ENCODE data around the gene DAP.

DAP gene

GRCh38 chr5:10750909-10751308 lies 10.1 kb downstream of the DAP start:
- peaks cover 12% of the 10 kb centered on the region for H3K4me1 ChIP-seq
- peaks cover 21% of the 10 kb centered on the region for H3K79me2 ChIP-seq
- H3K9me3 ChIP-seq (ENCODE audit: control insufficient read depth, low read length) = no peaks in the 10 kb centered on the region
- H3K27me3 ChIP-seq (ENCODE audit: control insufficient read depth, insufficient read depth, low read length) = no peaks in the 10 kb centered on the region
- H3K36me3 ChIP-seq (ENCODE audit: control insufficient read depth, insufficient read depth, low read length) = no peaks in the 10 kb centered on the region
- TF ChIP-seq, protein P1, sequence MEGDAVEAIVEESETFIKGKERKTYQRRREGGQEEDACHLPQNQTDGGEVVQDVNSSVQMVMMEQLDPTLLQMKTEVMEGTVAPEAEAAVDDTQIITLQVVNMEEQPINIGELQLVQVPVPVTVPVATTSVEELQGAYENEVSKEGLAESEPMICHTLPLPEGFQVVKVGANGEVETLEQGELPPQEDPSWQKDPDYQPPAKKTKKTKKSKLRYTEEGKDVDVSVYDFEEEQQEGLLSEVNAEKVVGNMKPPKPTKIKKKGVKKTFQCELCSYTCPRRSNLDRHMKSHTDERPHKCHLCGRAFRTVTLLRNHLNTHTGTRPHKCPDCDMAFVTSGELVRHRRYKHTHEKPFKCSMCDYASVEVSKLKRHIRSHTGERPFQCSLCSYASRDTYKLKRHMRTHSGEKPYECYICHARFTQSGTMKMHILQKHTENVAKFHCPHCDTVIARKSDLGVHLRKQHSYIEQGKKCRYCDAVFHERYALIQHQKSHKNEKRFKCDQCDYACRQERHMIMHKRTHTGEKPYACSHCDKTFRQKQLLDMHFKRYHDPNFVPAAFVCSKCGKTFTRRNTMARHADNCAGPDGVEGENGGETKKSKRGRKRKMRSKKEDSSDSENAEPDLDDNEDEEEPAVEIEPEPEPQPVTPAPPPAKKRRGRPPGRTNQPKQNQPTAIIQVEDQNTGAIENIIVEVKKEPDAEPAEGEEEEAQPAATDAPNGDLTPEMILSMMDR (IDR thresholded peaks at IDR 0.05) = no peak
- no peak overlapping the region for H3K4me3 ChIP-seq (ENCODE audit: low read depth, low read length)
- H3K9ac ChIP-seq = no peak overlapping the region
- no peak overlapping the region for H2AFZ ChIP-seq
- no peak overlapping the region for H3K27ac ChIP-seq
- no peak overlapping the region for H3K4me2 ChIP-seq (ENCODE audit: low read length)

GRCh38 chr5:10747678-10748622 lies 13.1 kb downstream of the DAP start:
- H3K9ac ChIP-seq = no peak overlapping the region
- no peaks in the 10 kb centered on the region for H3K36me3 ChIP-seq (ENCODE audit: control insufficient read depth, insufficient read depth, low read length)
- H3K27ac ChIP-seq = no peak overlapping the region
- H3K9me3 ChIP-seq (ENCODE audit: control insufficient read depth, low read length) = no peaks in the 10 kb centered on the region
- TF ChIP-seq, protein P1 (IDR thresholded peaks at IDR 0.05) = no peak
- H3K4me3 ChIP-seq (ENCODE audit: low read depth, low read length) = no peak overlapping the region
- H3K27me3 ChIP-seq (ENCODE audit: control insufficient read depth, insufficient read depth, low read length) = no peaks in the 10 kb centered on the region
- peaks cover 12% of the 10 kb centered on the region for H3K4me1 ChIP-seq
- H3K79me2 ChIP-seq = peaks cover 3% of the 10 kb centered on the region
- no peak overlapping the region for H2AFZ ChIP-seq
- H3K4me2 ChIP-seq (ENCODE audit: low read length) = no peak overlapping the region

- Histone ChIP-seq H3K9ac (no peak overlapping the region), H2AFZ (peak overlapping the region; percentile 14), H3K79me2 (peaks cover 3% of the 10 kb centered on the region), H3K27me3 (ENCODE audit: control insufficient read depth, insufficient read depth, low read length) (no peaks in the 10 kb centered on the region), H3K4me1 (peaks cover 12% of the 10 kb centered on the region), H3K9me3 (ENCODE audit: control insufficient read depth, low read length) (no peaks in the 10 kb centered on the region), H3K36me3 (ENCODE audit: control insufficient read depth, insufficient read depth, low read length) (no peaks in the 10 kb centered on the region), H3K4me3 (ENCODE audit: low read depth, low read length) (no peak overlapping the region), H3K4me2 (ENCODE audit: low read length) (no peak overlapping the region), H3K27ac (no peak overlapping the region)
- TF ChIP-seq, protein P1 (IDR thresholded peaks at IDR 0.05) = no peak
These were observed 14.3 kb downstream of the DAP start for GRCh38 chr5:10746711-10747110.

DNA sequence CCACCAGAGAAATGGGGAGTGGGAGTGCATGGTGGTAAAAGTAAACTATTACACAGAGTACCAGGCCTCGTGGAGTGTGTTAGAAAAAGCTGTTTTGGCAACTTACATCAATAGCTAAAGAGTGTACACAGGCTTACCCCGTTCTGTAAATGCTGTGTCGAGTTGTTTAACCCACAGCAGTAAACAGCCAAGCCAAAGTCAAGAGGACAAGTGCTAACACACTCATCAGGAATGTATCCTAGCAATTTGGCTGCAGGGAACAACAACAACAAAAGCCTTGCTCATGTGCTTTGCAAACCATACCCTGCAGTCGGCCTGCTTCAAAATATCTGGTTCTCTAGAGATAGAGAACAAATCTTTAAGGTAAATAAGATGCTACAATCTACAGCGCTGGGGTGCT lies 15.9 kb downstream of the DAP start:
- no peak overlapping the region for H3K27ac ChIP-seq

More for the DNA sequence above, 15.9 kb downstream of the DAP start:
- H3K9ac ChIP-seq = no peak overlapping the region
- H2AFZ ChIP-seq = no peak overlapping the region
- no peaks in the 10 kb centered on the region for H3K27me3 ChIP-seq (ENCODE audit: control insufficient read depth, insufficient read depth, low read length)
- H3K9me3 ChIP-seq (ENCODE audit: control insufficient read depth, low read length) = no peaks in the 10 kb centered on the region
- TF ChIP-seq, protein P1 (IDR thresholded peaks at IDR 0.05) = no peak
- no peak overlapping the region for H3K4me2 ChIP-seq (ENCODE audit: low read length)
- H3K79me2 ChIP-seq = peaks cover under 1% of the 10 kb centered on the region
- no peaks in the 10 kb centered on the region for H3K36me3 ChIP-seq (ENCODE audit: control insufficient read depth, insufficient read depth, low read length)
- H3K4me1 ChIP-seq = peaks cover 10% of the 10 kb centered on the region
- H3K4me3 ChIP-seq (ENCODE audit: low read depth, low read length) = no peak overlapping the region

Measured in parathyroid adenoma (tissue), 2 donors.